Choroid plexus epithelial cell (primary cell): ENCODE measurements around the gene ZP1.

ENCODE experiments used
- DNase-seq: peaks from one replicate; pipeline ENCODE4 v3.0.0-alpha.2; 2010; ENCODE audit warnings: low read depth
- H3K4me3 ChIP-seq: 2 replicates; pipeline ENCODE4 v1.5.1; 2011; ENCODE audit warnings: low read depth, mild to moderate bottlenecking, control low read depth, low read length, moderate library complexity
- TF ChIP-seq, protein P1 (sequence below): conservative IDR thresholded peaks from 2 replicates; pipeline ENCODE4 v1.5.1; 2011; ENCODE audit warnings: low read depth, mild to moderate bottlenecking, control low read depth, inconsistent platforms, low read length, moderate library complexity

The ZP1 gene

DNA sequence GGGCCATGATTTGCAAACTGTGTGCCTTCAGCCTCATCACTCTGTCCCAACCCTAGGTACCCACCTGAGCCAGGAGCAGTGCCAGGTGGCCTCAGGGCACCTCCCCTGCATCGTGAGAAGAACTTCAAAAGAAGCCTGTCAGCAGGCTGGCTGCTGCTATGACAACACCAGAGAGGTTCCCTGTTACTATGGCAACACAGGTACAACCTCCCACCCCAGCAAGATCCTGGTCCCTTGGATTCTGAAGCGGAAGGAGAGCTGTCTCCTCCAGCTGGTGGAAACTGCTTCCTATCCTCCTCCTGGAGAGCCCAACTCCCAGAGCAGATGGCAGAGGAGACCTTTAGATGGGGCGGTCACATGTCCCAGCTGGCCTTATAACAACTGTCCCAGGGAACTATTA is 2.9 kb downstream of the ZP1 start:
- TF ChIP-seq, protein P1, sequence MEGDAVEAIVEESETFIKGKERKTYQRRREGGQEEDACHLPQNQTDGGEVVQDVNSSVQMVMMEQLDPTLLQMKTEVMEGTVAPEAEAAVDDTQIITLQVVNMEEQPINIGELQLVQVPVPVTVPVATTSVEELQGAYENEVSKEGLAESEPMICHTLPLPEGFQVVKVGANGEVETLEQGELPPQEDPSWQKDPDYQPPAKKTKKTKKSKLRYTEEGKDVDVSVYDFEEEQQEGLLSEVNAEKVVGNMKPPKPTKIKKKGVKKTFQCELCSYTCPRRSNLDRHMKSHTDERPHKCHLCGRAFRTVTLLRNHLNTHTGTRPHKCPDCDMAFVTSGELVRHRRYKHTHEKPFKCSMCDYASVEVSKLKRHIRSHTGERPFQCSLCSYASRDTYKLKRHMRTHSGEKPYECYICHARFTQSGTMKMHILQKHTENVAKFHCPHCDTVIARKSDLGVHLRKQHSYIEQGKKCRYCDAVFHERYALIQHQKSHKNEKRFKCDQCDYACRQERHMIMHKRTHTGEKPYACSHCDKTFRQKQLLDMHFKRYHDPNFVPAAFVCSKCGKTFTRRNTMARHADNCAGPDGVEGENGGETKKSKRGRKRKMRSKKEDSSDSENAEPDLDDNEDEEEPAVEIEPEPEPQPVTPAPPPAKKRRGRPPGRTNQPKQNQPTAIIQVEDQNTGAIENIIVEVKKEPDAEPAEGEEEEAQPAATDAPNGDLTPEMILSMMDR: no peak

DNA sequence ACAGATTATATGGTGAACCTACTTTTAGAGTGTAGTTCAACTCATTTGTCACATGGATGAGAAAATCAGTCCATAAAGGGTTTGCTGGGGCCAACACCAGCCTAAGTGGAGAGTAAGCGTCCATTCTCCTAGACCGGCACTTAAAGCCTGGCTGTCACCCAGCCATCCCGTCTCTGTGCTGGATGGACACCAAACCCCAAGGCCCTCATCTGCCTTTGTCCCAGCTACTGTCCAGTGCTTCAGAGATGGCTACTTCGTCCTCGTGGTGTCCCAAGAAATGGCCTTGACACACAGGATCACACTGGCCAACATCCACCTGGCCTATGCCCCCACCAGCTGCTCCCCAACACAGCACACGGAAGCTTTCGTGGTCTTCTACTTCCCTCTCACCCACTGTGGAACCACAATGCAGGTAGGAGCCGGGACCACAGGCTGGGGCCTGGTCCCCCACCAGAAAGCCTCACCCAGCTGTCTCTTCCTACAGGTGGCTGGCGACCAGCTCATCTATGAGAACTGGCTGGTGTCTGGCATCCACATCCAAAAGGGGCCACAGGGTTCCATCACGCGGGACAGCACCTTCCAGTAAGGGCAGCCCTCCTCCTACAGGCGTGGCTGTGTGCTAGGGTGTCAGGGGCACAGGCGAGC is 3.5 kb downstream of the ZP1 start:
- H3K4me3 ChIP-seq: no peak overlapping the region
- TF ChIP-seq, protein P1: no peak
- DNase-seq: no peak

More for the DNA sequence above, 2.9 kb downstream of the ZP1 start:
- DNase-seq: no peak
- H3K4me3 ChIP-seq: no peak overlapping the region

DNA sequence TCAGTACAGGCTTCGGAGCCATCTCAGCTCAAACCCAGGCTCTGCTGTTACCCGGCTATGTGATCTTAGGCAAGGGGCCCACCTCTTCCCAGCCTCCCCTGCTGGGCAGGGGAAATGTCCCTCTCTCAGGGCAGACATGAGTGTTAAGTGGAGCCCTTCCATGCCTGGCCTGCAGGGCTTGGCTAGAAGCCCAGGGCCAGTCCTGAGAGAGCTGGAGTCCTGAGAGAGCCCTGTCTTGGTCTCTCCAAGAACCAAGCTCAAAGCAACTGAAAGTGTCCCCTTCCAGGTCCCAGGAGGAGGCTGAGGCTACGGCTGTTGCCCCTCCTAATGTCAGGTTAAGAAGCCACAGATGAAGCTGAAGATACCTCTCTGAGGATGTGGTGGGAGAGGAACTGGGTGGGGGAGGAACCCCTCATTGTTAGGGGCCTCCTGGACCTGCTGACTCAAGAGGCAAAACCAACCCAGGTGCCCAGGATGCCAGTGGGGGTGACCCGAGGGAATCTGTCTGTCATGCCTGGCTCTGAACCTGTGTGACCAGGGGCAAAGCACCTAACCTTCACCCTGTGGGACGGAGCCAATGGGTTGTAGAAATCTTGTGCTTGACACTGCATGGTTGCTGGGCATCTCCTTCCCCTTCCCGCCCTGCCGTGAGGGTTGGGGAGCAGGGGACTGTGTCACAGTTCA is 4.2 kb downstream of the ZP1 start:
- DNase-seq: peak; percentile 77
- no peak overlapping the region for H3K4me3 ChIP-seq
- TF ChIP-seq, protein P1: peak; percentile 54

DNA sequence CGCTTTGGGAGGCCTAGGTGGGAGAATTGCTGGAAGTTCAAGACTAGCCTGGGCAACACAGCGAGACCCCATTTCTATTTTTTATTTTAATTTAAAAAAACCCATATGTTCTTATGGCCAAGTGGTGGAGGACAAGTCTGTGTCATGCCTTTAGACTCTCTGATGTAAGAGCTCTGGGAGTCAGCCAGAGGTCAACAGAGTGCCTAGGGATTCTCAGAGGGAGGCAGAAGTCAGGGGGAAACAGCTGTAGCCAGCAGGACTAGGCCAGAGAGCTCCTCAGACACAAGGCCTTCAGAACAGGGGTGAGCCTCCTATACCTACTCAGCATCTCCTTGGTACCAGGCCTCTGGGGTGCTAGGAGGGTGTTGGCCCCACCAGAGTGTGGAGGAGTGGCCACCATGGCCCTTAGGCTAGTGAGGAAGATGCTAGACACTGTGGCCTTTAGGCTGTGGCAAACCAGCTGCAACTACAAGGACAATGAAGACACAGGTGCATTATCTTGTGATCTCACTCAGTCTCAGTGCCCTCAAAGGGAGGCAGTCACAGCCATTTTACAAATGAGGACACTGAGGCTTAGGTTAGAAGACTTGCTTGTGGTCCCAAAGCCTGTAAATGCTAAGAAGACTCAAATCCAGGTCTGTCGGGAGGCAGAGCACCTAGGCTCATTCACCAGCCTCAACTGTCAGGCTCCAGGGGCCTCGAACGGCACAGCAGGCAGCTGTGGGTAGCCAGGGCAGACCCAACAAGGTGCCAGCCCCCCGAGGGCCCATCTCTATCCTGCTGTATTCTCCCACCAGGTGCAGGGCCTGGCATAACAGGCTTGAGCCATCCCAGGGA is 5.0 kb downstream of the ZP1 start:
- H3K4me3 ChIP-seq: no peak overlapping the region
- peak; percentile 91 for DNase-seq
- TF ChIP-seq, protein P1: no peak

- H3K4me3 ChIP-seq: no peak overlapping the region
- peak; percentile 97 for DNase-seq
- TF ChIP-seq, protein P1: no peak
Measured at GRCh38 chr11:60872961-60873524, 5.7 kb downstream of the ZP1 start.

DNA sequence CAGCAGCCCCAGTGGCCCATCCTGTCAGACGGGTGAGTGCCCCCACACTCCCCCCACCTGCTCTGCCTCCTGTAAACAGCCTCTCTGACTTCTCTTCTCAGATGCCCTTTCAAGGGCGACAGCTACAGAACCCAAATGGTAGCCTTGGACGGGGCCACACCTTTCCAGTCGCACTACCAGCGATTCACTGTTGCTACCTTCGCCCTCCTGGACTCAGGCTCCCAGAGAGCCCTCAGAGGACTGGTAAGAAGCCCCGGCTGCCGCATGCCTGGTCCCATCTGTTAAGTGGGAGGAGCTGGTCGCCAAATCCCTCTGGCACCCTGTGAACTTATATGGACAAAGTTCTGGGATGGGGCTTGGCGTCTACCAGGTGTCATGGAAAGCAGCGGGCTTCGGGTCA is 6.2 kb downstream of the ZP1 start:
- no peak for DNase-seq
- TF ChIP-seq, protein P1: no peak
- no peak overlapping the region for H3K4me3 ChIP-seq
